AG04449 (cell line): ENCODE measurements around the gene NFIX.

Source experiments
- CTCF ChIA-PET: fragments of 350-600 bp; formaldehyde crosslinking; extraction: SDS; loops from one replicate; lab custom pipeline; 2021; ENCODE audit warnings: antibody characterized with exemption; lab: Yijun Ruan, JAX
- POLR2A ChIA-PET: fragments of 400-600, 350-600 bp; formaldehyde crosslinking; extraction: SDS; loops from one replicate; lab custom pipeline; 2020; ENCODE audit warnings: antibody characterized with exemption, inconsistent platforms; lab: Yijun Ruan, JAX
- DNase-seq: peaks from one replicate; pipeline ENCODE4 v3.0.0-alpha.2; 2010; ENCODE audit warnings: low read depth, low spot score
- H3K4me3 ChIP-seq: 2 replicates; pipeline ENCODE4 v1.5.1; 2011; ENCODE audit warnings: low read depth, mild to moderate bottlenecking, control low read depth, low read length
- TF ChIP-seq, protein P1 (sequence below): IDR thresholded peaks from one replicate; pipeline ENCODE4 v1.5.1; 2011; ENCODE audit warnings: mild to moderate bottlenecking, moderate library complexity, low read length, control low read depth, inconsistent platforms; ENCODE audit not compliant: insufficient read depth; ENCODE audit errors: missing control alignments

Gene NFIX

DNA sequence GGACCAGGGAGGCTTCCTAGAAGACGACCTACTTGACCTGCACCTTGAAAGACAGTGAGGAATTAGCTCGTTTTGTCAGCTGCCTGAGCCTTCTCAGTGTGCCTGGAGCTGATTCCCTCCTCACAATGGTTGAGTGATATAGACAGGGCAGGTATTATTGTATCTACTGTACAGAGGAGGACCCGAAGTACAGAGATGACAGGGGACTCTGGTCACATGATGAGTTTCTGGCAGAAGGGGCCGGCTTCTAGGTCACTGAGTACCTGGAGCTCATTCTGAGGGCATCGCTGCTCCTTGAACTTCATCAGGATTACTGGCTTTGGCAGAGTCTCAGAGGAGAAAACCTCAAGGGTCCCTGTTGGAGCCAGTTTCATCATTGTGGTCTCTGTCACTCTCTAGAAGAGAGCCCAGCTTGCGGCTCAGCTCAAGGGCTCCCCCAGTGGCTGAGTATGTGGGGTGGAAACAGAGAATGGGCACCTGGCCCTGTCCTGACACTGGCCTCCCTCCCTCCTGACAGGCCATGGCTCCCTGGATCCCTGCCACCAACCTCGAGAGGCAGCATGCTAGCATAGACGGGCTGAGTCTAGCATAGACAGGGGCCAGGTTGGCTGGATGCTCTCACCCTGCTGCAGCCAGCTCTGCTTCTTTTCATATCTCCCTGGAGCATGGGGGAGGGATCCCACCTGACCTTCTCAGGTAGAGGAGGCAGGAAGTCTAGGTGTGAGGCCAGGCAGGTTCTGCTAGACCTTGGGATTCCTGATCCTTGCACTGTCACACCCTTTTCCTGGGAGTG, 38.7 kb downstream of the NFIX start:
- POLR2A ChIA-PET, result interaction anchor here (1.0 to 1.6 kb wide), 4 partner anchors 9 to 27 kb away, joined by 4 to 7 read pairs (median 6); no protein-coding TSS in a partner anchor
- DNase-seq, result no peak

DNA sequence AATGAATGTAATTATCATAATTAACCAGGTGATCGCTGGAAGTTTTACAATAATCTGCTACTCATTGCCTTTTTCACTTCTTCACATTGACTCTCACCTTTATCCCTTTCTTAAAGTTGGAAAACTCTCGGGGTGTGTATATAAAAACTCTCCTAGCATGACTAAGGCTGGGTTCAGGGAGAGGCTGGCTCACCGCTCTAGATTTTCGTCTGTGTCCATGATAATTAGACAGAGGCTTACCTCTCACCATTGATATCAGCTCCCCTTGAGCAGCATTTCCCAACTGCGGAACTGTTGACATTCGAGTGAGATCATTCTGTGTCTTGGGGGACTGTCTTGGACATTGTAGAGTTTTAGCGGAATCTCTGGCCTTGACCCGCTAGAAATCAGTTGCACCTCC, 39.4 kb downstream of the NFIX start:
- ChIA-PET POLR2A (interaction anchor here (1.0 kb wide), 1 partner anchor 8 kb away, joined by 5 read pairs; no protein-coding TSS in a partner anchor), CTCF (interaction anchor here (1.0 to 15.0 kb wide), 7 partner anchors 9 to 60 kb away, joined by 3 to 427 read pairs (median 36); no protein-coding TSS in a partner anchor)
- no peak overlapping the region for H3K4me3 ChIP-seq
- TF ChIP-seq, protein P1, sequence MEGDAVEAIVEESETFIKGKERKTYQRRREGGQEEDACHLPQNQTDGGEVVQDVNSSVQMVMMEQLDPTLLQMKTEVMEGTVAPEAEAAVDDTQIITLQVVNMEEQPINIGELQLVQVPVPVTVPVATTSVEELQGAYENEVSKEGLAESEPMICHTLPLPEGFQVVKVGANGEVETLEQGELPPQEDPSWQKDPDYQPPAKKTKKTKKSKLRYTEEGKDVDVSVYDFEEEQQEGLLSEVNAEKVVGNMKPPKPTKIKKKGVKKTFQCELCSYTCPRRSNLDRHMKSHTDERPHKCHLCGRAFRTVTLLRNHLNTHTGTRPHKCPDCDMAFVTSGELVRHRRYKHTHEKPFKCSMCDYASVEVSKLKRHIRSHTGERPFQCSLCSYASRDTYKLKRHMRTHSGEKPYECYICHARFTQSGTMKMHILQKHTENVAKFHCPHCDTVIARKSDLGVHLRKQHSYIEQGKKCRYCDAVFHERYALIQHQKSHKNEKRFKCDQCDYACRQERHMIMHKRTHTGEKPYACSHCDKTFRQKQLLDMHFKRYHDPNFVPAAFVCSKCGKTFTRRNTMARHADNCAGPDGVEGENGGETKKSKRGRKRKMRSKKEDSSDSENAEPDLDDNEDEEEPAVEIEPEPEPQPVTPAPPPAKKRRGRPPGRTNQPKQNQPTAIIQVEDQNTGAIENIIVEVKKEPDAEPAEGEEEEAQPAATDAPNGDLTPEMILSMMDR, result no peak
- no peak for DNase-seq

More for the DNA sequence above, 38.7 kb downstream of the NFIX start:
- TF ChIP-seq, protein P1, result peak; percentile 67
- H3K4me3 ChIP-seq, result no peak overlapping the region
- CTCF ChIA-PET, result interaction anchor here (0.6 to 15.0 kb wide), 21 partner anchors 8 to 128 kb away, joined by 3 to 427 read pairs (median 5); no protein-coding TSS in a partner anchor

DNA sequence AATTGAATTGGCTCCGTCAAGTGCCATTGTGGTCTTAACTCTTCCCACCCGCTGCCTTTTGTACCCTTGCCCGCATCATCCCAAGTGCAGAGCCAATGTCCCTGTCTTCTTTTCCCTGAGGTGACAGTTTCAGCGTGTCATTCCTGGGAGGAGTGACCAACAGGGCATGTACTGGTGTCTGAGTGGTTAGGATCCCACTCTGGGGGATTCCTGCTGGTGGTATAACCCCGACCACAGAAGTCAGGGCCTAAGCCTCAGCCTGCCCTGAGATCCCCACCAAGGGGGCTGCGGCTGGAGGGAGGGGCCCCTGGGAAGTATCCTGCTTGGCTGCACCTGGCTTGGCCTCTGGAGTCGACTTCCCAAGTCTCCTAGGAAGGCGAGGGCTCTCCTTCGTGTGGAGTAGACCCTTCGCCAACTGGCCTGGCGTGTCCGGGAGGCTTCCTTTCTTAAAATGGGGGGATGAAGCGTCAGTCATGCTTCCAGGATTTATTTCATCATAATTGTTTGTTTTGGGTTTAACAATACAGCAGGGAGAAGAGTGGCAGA, 40.6 kb downstream of the NFIX start:
- no peak for DNase-seq
- ChIA-PET CTCF (no interaction called here), POLR2A (no interaction called here)
- H3K4me3 ChIP-seq, result no peak overlapping the region
- TF ChIP-seq, protein P1, result no peak

DNA sequence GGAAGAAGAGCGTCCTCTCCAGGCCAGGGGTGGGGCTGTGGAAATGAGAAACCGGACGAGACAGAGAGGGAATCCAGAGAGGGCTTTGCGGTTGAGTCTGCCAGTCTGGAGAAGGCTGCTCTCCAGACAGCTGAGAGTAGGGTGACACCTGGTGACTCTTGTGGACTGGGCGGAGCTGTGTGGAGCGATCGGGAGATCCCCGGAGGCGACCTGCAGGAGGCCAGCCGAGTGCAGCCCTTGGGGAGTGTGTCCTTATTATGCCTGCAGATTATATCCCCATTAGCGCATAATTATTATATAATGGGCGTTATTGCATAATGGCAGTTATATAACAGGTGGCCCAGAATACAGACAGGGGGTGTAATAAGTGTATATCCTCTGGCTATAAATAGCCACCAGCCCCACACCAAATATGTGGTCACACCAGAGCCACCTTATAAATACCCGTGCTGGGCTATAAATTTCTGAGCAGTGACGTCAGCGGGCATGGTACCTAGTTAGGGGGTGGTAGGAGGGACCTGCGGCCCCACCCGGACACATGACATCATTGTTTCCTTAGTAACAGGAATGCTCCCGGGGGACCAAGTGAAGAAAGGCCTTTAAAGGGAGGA, 41.2 kb downstream of the NFIX start:
- no peak overlapping the region for H3K4me3 ChIP-seq
- TF ChIP-seq, protein P1, result no peak
- POLR2A ChIA-PET, result no interaction called here
- DNase-seq, result no peak
- CTCF ChIA-PET, result interaction anchor here (0.7 kb wide), 2 partner anchors 25 to 46 kb away, joined by 3 to 4 read pairs; no protein-coding TSS in a partner anchor

DNA sequence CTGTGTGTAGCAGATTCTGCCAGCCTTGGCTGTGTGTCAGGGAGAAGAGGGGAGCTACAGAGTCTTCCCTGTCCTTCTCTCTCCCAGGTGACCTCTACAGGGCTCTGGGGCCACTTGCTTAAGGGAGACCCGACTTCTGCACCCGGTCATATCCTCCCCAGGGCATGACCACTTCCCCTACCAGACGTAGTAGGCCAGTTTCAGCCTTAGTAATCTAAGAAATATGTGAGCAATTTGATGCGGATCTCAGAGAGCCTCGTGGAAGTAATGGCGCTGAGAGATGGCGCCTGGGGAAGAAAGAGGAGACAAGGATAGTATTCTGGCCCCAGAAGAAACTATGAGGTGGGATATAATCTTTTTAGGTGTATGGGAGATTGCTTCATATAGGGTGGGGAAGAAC, 41.9 kb downstream of the NFIX start:
- ChIA-PET POLR2A (no interaction called here), CTCF (interaction anchor here (0.7 to 1.4 kb wide), 3 partner anchors 23 to 45 kb away, joined by 3 to 4 read pairs (median 4); no protein-coding TSS in a partner anchor)
- DNase-seq, result peak; percentile 38

More for the DNA sequence above, 41.9 kb downstream of the NFIX start:
- TF ChIP-seq, protein P1, result no peak
- H3K4me3 ChIP-seq, result no peak overlapping the region
